Thyroid gland (tissue), 4 donors: ENCODE data around the gene TLE1. TPM values are rescaled to one million over a fixed set of nuclear protein-coding genes. Genes with fewer than 3 reads are reported as not detected.
A peak's percentile ranks its signal among the peaks of the same experiment; 100 is the strongest.

Experiments
- DNase-seq, 2 donors: peaks; one replicate each; pipeline ENCODE4 v3.0.0-alpha.2; 2019
- H3K27ac ChIP-seq, 3 donors: fragments of 200-600 bp; sonication (generic); 1 replicate in 2 of 3; 2 replicates in 1 of 3; pipeline ENCODE4 v1.5.1; 2016 to 2019; ENCODE audit warnings: mild to moderate bottlenecking in 1 of 3, moderate library complexity in 1 of 3
- H3K27me3 ChIP-seq: fragments of 200-600 bp; sonication (generic); one replicate; pipeline ENCODE4 v1.5.1; 2019
- H3K36me3 ChIP-seq, 2 donors: fragments of 200-600 bp; sonication (generic); one replicate each; pipeline ENCODE4 v1.5.1; 2016 to 2019
- H3K4me1 ChIP-seq, 2 donors: fragments of 200-600 bp; sonication (generic); one replicate each; pipeline ENCODE4 v1.5.1; 2017 to 2019
- H3K4me3 ChIP-seq, 3 donors: fragments of 200-600 bp; sonication (generic); replicated peaks in 1 of 3; 1 replicate in 2 of 3; 2 replicates in 1 of 3; pipeline ENCODE4 v1.5.1; 2016; ENCODE audit warnings: mild to moderate bottlenecking in 1 of 3
- H3K9me3 ChIP-seq: fragments of 200-600 bp; sonication (generic); one replicate; pipeline ENCODE4 v1.5.1; 2017
- POLR2A ChIP-seq, 2 donors: fragments of 450-650 bp; IDR thresholded peaks; one replicate each; pipeline ENCODE4 v1.6.1; 2017; ENCODE audit warnings: antibody characterized with exemption in 2 of 2, mild to moderate bottlenecking in 2 of 2, moderate library complexity in 1 of 2
- WGBS, 2 donors: methylation state at CpG; one replicate each; pipeline ENCODE4 v1.1.5; 2017; 5-methylcytosine and 5-hydroxymethylcytosine counted together
- intact Hi-C: fragments of 100-400 bp; cut with DNase I; formaldehyde crosslinking; loops from one replicate; pipeline ENCODE4 v1.15.1; 2023
- total RNA-seq, 4 donors: library from RNA; depleted of rRNA; stranded (reverse); fragments of >200 nt; gene quantifications; one replicate each; pipeline ENCODE4 v1.2.3, GENCODE V29; 2016
- TF ChIP-seq, protein P1 (sequence below), 6 experiments: fragments of 200-600 bp in 3 of 6; fragments of 450-650 bp in 3 of 6; sonication (generic) in 3 of 6; IDR thresholded peaks; one replicate each; pipeline ENCODE4 v1.5.1; 2016 to 2019; ENCODE audit warnings: antibody characterized with exemption in 6 of 6, mild to moderate bottlenecking in 2 of 6, inconsistent platforms in 1 of 6, moderate library complexity in 1 of 6

Gene TLE1
- total RNA-seq, 4 donors from 2014 or later = 40.7 to 91.1 (median 58.4) TPM

DNA sequence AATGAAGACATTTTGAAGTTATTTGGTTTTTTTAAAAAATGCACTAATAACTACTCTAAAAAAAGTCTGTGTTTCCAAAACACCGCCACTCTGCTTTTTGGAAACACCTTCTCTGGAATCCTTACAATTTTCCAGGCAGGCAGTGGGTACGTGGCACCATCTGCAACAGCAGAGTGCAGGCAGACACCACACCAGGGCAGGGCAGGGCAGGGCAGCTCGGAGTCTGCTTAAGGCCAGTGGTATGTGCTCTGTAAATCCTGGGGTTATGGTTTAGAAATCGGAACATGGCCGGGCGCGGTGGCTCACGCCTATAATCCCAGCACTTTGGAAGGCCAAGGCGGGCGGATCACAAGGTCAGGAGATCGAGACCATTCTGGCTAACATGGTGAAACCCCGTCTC lies 97.6 kb downstream of the TLE1 start:
- Histone ChIP-seq H3K36me3 (peaks cover 0 to 5% of the 10 kb centered on the region in 2 donors), H3K27me3 (no peaks in the 10 kb centered on the region), H3K27ac (no peak overlapping the region), H3K9me3 (no peaks in the 10 kb centered on the region), H3K4me1 (peaks cover 18 to 23% of the 10 kb centered on the region in 2 donors), H3K4me3 (no peak overlapping the region)
- 88% methylated on average over 12 of the region's 12 CpGs for WGBS, 2 donors
- DNase-seq = no peak
- intact Hi-C loops = loop anchor here (10.0 kb wide), 1 partner anchor 93 kb away; the partner anchor contains the start of gene TLE1
- TF ChIP-seq, protein P1, sequence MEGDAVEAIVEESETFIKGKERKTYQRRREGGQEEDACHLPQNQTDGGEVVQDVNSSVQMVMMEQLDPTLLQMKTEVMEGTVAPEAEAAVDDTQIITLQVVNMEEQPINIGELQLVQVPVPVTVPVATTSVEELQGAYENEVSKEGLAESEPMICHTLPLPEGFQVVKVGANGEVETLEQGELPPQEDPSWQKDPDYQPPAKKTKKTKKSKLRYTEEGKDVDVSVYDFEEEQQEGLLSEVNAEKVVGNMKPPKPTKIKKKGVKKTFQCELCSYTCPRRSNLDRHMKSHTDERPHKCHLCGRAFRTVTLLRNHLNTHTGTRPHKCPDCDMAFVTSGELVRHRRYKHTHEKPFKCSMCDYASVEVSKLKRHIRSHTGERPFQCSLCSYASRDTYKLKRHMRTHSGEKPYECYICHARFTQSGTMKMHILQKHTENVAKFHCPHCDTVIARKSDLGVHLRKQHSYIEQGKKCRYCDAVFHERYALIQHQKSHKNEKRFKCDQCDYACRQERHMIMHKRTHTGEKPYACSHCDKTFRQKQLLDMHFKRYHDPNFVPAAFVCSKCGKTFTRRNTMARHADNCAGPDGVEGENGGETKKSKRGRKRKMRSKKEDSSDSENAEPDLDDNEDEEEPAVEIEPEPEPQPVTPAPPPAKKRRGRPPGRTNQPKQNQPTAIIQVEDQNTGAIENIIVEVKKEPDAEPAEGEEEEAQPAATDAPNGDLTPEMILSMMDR (IDR thresholded peaks at IDR 0.05) = no peak
- TF ChIP-seq POLR2A (IDR thresholded peaks at IDR 0.05) = no peak

DNA sequence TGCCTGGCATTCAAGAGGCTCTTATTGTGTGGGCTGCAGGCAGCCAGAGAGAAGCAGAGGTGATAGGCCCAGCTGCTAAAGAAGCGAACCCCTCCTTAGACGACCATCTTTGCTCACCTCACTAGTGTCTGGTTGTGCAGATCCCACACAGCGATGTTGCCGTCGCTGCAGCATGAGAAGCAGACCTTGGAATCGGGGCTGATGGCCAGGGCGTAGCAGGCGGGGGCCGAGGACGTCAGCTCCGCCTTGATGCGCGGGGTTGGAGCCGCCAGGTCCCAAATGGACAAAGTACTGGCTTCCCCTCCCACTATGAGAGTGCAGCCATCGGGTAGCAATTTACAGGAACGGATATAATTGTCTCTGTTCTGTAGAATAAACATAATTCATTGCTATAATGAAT lies 98.7 kb downstream of the TLE1 start:
- peaks cover 20 to 24% of the 10 kb centered on the region in 2 donors for H3K4me1 ChIP-seq
- WGBS, 2 donors = 96% methylated on average over 16 of the region's 16 CpGs

GRCh38 chr9:81589819-81590218 lies 99.5 kb downstream of the TLE1 start:
- no peak for DNase-seq
- Histone ChIP-seq H3K27ac (peak overlapping the region in 1 of 3 donors; percentile 97), H3K4me3 (no peak overlapping the region), H3K4me1 (peaks cover 20 to 24% of the 10 kb centered on the region in 2 donors), H3K27me3 (no peaks in the 10 kb centered on the region), H3K9me3 (no peaks in the 10 kb centered on the region), H3K36me3 (peaks cover 5 to 6% of the 10 kb centered on the region in 2 donors)
- 86 to 96% methylated on average over 9 of the region's 9 CpGs for WGBS, 2 donors
- no peak for TF ChIP-seq POLR2A (IDR thresholded peaks at IDR 0.05)
- TF ChIP-seq, protein P1 (IDR thresholded peaks at IDR 0.05) = no peak
- intact Hi-C loops = loop anchor here (10.0 kb wide), 1 partner anchor 95 kb away; the partner anchor contains the start of gene TLE1

More for the DNA sequence above, 98.7 kb downstream of the TLE1 start:
- Histone ChIP-seq H3K27me3 (no peaks in the 10 kb centered on the region), H3K27ac (peak overlapping the region in 1 of 3 donors; percentile 97), H3K36me3 (peaks cover 0 to 5% of the 10 kb centered on the region in 2 donors), H3K4me3 (no peak overlapping the region), H3K9me3 (no peaks in the 10 kb centered on the region)
- DNase-seq = no peak
- intact Hi-C loops = loop anchor here (10.0 kb wide), 1 partner anchor 94 kb away; the partner anchor contains the start of gene TLE1
- no peak for TF ChIP-seq POLR2A (IDR thresholded peaks at IDR 0.05)
- TF ChIP-seq, protein P1 (IDR thresholded peaks at IDR 0.05) = no peak

- Histone ChIP-seq H3K27me3 (no peaks in the 10 kb centered on the region), H3K4me3 (no peak overlapping the region), H3K36me3 (peaks cover 5 to 6% of the 10 kb centered on the region in 2 donors), H3K27ac (peak overlapping the region; percentile 81 to 97 (median 87)), H3K9me3 (no peaks in the 10 kb centered on the region), H3K4me1 (peaks cover 20 to 24% of the 10 kb centered on the region in 2 donors)
- TF ChIP-seq, protein P1 (IDR thresholded peaks at IDR 0.05) = no peak
- TF ChIP-seq POLR2A (IDR thresholded peaks at IDR 0.05) = no peak
- DNase-seq = no peak
- intact Hi-C loops = no loop called here
- WGBS, 2 donors = 78 to 79% methylated on average over 5 of the region's 5 CpGs
These were observed 100.0 kb downstream of the TLE1 start for GRCh38 chr9:81589392-81589791.

- peak; percentile 96 for DNase-seq
- Histone ChIP-seq H3K36me3 (peaks cover 13 to 14% of the 10 kb centered on the region in 2 donors), H3K27ac (peak overlapping the region; percentile 87 to 97 (median 89)), H3K9me3 (no peaks in the 10 kb centered on the region), H3K4me3 (no peak overlapping the region), H3K27me3 (no peaks in the 10 kb centered on the region), H3K4me1 (peaks cover 20 to 24% of the 10 kb centered on the region in 2 donors)
- peak in 1 of 2 donors; percentile 61 for TF ChIP-seq POLR2A (IDR thresholded peaks at IDR 0.05)
- TF ChIP-seq, protein P1 (IDR thresholded peaks at IDR 0.05) = peak in 2 of 6 experiments; percentile 26 to 39
- 34 to 49% methylated on average over 15 of the region's 15 CpGs for WGBS, 2 donors
- intact Hi-C loops = no loop called here
These were observed 101.0 kb downstream of the TLE1 start for GRCh38 chr9:81588148-81588871.
